CD4-positive, alpha-beta T cell treated with Interferon alpha-2 for 1 hour (primary cell): ENCODE data around the gene ABCA13.

Source experiments
- DNase-seq, 2 donors: peaks; one replicate each; pipeline ENCODE4 v3.0.0-alpha.2; 2020 to 2022

ABCA13 gene

DNA sequence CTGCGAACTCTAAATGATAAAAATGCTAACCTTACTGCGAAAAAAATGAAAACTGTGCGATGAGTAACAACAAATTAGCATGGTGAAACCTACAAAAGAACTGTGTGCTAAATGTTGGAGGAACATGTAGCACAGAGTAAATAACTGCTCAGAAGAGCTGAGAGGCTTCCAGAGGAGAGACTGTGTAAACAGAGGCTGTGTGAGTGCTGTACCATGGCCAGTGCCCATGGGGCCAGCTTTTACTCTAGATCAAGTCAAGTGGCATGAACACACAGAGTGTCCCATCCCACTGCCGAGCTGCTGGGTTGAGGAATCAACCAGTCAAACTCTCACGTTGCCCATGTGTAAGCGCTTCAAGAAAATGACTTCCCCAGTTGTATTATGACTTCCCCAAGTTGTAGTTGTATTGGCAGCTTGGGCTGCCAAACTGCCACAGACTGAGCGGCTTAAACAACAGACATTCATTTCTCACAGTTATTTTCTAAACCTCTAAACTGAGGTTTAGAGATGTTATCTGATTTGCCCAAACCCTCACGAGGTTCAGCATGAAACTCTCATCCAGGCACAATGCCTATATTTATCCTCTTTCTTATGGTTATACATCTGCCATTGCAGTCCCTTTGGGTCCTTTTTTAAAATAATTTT, 270.7 kb downstream of the ABCA13 start:
- no peak for DNase-seq

DNA sequence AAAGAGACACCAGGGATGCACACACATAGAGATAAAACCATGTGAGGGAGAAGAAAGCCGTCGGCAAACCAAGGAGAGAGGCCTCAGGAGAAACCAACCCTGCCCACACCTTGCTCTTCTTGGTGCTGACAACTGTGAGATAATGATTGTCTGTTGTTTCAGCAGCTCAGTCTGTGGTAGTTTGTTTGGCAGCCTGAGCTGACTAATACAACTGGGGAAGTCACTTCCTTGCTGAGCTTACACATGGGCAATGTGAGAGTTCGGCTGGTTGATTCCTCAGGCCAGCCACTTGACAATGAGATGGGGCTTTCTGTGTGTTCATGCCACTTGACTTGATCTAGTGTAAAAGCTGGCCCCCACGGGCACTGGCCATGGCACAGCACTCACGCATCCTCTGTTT, 271.8 kb downstream of the ABCA13 start:
- DNase-seq: no peak

DNA sequence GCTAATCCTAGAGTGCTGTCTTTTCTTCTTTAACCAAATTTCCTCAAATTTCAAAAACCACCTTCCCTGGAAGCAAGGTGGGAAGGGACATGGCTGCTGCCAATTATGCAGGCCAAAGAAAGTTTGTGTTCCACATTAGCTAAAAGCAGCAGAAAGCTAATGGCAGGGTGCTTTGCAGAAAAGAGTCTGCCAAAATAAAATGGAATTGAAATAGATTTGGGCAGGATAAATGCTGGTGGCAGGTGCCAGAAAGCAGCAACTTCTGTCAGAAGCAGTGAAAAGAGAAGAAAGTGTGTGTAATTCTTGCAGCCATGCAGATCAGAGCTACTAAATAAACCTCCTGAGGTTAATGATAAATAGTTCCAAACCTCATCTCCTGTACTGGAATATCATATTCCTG, 275.5 kb downstream of the ABCA13 start:
- DNase-seq: no peak

DNA sequence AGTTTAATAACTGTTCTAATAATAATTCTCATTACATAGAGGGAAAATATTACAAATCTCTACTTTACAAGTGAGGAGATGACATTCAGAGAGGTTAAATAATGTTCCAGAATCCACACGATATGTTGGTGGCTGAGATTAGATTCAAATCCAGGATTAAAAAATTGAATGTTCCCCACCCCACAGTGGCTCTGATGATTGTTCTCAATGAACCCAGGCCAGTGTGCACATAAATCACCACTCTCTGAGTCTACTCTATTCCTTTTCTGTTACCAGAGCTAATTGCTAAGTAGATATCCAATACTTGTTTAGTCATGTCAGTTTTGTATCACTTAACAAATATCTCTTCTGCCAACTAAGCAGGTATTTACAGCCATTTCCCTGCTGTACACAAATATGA, 281.0 kb downstream of the ABCA13 start:
- DNase-seq: no peak

DNA sequence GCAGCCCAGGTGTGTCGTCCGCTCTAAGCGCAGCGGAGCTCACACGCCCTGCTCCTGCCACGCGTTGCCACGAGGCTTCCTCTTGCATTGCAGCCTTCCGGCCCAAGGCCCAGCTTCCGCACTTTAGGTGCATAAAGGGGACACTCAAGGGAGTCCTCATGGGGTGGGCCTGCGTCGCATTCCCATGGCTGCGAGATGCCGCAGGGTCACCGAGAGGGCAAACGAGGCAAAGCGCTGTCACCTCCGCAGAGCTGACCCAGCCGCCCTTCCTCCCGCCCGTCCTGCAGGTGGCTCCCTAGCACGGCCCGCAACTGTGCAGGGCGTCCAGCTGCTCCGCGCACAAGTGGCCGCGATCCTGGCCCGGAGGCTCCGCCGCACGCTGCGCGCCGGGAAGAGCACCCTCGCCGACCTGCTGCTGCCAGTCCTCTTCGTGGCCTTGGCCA, 283.5 kb downstream of the ABCA13 start:
- DNase-seq: no peak

DNA sequence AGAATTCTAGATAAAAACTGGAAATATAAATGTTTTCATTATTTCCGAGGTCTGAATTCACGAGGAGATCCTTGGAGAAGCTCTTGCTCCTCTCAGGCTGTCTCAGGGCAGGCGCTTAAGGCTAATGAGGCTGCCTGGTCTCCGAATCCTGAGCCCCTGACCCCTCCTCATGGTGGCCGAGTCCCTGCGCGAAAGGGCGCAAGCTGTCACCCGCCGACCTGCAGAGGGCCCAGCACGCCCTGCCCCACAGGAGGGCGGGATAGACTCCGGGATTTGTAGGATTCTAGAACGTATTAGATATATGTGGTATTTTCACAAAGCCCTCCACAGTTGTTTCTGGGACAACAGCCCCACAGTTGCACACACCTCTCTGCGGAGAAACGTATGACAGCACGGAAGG, 284.1 kb downstream of the ABCA13 start:
- DNase-seq: no peak

DNA sequence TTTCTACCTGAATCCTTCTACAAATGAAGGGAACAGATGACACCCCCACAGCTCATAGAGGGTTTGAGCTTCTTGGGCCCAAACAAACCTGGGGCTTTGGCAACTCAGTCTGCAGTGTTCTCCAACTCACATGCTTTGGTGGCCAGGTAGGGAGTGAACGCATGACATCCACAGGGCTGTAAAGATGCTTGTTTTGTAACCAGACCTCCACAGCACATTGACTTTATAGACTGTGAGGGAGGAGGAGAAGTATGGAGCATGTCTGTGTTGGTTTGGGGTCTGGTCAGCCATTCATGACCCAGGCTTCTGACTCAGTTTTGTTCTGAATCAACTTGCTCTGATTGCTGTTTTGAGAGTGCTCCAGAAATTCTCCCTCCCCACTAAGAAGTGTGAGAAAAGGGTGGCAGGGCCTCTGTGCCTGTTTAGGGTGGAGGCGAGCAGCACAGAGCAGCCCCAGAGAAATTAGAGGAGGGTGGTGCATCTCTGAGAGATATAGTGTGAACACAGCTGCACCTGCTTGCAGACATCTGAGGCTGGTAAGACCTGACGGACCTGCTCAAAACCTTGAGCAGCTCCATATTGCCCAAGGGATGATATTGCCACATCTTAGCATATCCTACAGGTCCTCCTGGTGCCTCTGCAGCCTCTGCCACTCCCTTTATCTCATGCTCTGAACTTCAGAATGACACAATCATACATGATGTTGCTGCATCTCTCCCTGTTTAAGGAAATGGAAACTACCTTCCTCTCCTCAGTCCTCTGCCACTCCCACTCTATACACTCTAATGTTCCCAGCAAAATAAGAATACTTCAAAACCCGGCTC, 287.7 kb downstream of the ABCA13 start:
- no peak for DNase-seq

DNA sequence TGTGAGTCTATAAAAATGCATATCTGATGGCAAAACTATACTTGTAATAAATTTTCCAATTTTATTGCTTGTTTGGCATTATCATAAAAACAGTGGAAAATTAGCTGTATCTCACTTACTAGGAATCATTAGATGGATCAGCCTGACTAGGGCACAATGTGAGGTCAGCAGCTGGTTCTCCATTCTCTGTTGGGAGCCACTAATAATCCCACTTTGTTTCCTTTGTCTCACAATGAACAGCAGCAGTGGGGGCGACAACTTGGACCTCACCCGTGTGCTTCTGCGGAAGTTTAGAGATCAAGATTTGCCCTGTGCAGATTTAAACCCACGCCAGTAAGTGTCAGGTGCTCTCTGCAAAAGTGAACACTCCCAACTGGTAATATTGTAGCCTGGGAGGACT, 295.5 kb downstream of the ABCA13 start:
- no peak for DNase-seq

DNA sequence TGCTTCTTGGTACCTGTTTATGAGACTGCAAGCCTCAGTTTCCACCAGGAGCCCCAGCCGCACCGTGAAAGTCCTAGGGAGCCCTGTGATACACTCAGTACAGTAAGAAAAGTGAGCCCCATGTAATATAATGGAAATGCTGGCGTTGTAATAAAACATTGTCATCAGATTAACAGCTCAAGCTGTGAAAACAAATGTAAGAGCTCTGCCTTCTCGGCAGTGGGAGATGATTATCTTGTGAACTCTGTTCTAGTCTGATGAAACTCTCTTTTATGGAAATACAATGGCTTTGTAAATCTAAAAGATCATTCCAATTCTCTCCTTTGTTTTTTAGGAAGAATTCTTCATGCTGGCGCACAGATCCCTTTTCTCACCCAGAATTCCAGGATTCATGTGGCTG, 299.9 kb downstream of the ABCA13 start:
- DNase-seq: no peak

DNA sequence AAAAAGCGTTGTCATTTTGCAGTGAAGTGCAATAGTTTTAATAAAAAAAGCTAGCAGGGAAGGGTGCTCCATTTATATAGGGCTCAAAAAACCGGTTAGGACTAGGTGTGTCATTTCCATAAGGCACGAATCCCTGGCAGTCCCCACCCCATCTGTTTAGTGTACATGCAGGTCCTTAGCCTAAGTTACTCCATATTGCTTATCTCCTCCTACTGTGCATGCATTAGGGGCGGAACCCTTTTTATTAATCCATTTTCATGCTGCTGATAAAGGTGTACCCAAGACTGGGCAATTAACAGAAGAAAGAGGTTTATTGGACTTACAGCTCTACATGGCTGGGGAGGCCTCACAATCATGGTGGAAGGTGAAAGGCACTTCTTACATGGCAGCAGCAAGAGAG, 301.4 kb downstream of the ABCA13 start:
- no peak for DNase-seq

DNA sequence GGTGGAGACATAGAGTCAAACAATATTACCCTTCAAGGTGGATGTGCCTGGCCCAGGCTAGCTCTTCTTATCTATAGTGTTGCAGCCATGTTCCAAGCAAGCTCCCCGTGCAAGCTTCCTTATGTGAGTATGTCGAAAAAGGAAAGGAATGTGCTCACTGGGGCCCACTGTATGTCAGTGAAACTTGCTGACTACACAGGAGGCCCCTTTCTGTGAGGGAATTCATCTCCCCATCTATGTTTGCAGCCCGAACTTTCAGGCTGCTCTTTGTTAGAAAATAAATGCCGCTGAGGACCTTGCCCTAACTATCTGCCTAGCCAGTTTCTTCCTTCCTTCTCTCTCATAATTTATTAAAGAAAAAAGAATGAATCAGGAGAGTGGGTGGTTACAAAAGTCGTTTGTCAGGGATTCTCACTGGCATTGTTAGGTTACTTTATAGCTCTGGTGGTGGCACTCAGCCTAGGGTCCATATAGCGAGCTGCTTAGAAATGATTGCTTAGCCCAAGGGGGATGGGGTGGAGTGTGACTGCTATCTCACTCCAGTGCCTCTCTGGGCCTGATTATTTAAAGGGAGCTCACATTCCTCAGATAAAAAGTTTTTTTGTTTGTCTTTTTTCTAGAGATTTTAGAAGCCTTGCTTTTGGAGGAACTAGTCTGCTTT, 302.1 kb downstream of the ABCA13 start:
- no peak for DNase-seq

DNA sequence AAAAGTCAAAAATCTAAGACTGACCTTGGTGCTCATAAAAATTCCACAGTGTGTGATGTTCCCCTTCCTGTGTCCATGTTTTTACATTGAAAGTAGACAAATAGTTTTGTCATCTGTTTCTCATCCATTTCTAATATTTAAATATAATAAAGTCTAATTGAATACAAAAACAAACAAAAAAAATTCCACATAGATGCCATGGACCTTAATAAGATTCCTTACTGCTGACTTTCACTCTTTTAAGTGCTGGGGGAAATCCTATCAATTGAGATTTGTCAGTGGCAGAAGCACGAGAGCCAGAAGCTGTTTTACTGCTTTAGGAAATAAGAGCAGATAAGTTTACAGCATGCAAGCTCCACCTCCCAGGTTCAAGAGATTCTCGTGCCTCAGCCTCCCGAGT, 310.0 kb downstream of the ABCA13 start:
- no peak for DNase-seq

DNA sequence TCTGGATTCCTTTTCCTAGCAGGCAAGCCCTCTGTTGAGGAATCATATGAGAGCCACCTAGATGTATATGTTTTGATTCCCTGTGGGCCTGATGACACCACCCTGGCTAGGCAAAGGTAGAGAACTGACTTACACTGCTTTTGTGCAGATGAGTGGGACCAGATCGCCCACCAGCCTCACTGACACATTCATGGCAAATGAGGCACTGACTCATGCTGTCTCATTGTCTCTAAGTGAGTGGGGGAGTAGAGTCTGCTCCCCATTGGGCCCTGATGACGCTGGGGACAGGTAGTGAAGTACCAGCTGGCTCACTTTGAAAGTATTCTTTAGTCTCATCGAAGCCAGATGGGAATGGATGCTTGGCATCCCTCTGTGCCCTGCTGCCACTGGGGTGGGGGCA, 326.3 kb downstream of the ABCA13 start:
- no peak for DNase-seq

DNA sequence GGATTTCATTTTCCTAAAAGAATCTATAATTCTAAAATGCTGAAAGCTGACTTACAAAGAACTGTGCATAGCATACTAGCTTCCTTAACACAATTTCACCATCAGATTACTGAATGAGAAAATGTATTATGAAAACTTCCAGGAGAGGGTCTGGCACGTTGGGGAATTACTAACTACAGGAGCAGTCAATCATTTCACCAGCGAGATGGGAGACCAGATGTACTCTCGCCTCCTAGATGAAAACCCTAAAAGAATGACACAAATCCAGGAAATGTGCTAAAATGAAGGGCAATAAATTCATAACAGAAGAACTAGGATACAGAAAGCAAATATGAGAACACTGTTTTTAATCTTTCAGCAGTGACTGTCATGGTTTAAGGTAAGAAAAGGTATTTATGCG, 330.8 kb downstream of the ABCA13 start:
- DNase-seq: no peak

DNA sequence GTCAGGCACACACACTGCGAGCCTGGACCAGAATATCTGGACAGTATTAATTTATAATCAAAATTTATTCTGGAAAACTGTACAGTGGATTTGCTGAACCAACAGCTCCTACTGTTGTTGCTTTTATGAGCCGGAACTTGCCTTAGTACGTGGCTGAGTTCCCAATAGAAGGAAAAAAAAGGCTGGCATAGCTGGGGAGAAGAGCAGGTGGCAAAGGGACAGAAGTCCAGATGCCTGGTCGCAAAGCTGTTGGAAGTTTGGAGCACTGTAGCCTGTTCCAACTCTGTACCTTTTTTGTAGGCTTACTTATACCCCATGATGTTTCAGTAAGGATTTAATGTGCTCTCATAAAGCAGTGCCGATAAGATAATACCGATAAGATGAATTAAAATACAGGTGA, 333.8 kb downstream of the ABCA13 start:
- no peak for DNase-seq

DNA sequence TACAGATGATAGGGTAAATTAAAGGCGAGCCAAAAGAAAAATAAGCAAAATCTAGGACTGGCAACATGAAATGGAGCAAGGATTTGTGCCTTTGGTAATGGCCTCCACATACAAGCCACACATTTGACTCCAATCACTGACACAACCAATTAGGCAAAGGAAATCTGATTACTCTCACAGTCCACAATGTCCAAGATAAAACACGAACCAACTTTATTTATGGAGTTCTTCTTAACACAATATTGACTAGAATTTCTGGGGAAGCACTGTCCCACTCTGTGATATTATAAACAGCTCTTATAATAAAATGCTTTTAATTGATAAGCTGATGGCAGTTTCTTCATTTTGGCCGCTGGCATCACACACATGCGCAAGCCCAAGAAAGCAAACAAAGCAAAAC, 334.2 kb downstream of the ABCA13 start:
- DNase-seq: no peak

DNA sequence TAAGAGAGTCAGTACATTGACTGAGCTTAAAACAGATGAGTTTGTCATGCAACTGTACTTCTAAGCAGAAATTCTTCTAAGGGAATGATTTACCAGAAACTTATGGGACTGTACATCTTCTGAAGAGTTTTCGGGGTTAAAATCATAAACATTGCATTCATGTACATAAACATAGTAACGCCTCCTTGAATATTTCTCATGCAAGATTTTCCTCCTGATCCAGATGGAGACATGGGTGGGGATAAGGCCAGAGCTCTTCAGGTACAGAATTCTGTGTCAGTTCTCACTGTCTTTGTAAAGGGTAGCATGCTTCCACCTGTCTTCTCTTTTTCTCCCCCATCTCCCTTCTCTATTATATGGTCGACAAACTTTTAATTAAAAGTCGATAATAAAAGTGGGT, 335.3 kb downstream of the ABCA13 start:
- no peak for DNase-seq

DNA sequence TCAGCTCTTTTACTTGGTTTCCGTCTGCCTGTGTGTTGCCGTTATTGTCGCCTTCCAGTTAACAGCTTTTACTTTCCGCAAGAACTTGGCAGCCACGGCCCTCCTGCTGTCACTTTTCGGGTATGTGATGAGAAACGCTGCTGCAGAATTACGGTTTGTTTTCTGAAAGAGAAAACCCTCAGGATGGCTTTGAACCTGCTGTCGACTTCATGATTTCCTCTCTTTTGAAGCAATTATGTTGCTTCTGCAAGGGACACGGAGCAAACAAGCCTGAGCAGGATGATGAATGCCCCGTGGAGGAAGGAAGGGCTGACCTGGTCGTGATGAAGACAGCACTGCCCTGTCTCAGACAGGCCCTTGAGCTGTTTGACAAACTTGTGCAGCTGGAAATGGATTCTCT, 339.8 kb downstream of the ABCA13 start:
- DNase-seq: no peak

DNA sequence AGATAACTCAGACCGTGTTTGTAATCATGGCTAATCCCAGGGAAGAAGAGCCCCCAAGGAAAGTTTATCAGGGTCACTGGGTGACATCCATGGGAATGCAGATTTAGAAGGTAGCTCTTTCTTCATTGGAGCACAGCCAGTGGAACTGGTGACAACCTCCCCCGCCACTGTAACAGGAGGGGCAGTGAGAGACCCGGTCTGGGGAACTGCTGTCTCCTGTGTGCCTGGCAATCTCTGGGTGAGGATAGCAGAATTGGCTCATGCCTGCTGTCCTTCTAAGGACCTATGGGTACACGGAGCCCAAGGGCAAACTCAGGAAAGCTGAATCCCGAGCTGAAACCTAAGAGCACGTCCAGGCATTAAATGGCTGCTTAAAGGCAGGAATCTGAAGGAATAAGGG, 341.6 kb downstream of the ABCA13 start:
- DNase-seq: no peak

DNA sequence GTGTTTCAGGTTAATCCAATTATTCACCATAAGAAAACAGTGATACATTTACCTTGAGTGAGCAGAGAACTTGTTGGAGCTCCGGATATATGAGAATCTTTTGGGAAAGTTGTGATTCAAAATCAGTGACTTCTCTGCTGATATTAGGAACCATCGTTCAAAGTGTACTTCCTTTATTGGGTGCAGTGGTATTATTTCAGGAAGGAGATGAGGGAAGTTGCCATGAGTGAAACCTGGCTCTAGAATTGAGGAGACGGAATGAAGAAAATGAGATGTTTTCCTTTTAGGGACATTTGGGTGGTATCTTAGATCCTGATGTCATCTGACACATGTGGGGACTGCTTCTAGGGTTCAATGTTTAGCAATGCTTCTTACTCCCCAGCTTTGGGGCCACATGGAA, 343.9 kb downstream of the ABCA13 start:
- DNase-seq: no peak

DNA sequence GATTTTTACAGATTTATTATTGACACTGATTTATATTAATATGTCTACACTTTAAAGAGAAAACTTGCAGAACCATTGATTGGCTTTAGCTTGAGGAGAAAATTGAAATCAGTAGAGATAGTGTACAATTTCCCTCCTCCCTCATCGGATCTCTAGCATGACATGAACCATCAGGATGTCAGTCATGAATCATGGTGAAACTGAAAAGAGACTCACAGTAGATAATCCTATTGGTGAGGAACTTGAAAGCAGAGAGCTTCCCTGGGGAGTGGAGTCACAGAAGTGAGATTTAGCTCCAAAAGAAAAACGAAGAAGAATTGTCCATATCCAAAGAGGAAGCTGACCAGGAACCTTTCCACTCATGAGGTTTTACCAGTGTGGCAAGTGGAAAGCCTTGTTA, 346.8 kb downstream of the ABCA13 start:
- no peak for DNase-seq

DNA sequence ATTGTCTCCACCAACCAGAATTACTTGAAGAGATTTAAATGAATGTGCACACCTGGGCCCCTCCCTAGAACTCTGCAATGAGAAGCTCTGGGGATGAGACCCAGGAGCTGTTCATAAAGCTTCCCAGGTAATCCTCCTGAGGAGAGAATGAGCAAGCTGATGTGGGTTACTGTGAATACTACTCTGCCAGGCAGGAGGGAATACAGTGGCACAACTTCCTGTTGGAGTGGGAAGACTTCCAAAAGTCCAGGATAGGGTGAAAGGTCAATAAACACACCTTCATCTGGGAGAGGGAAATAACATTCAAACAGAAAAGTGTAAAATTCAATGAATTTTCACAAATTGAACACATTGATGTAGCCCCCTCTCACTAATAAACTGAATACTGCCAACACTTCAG, 351.4 kb downstream of the ABCA13 start:
- DNase-seq: no peak

DNA sequence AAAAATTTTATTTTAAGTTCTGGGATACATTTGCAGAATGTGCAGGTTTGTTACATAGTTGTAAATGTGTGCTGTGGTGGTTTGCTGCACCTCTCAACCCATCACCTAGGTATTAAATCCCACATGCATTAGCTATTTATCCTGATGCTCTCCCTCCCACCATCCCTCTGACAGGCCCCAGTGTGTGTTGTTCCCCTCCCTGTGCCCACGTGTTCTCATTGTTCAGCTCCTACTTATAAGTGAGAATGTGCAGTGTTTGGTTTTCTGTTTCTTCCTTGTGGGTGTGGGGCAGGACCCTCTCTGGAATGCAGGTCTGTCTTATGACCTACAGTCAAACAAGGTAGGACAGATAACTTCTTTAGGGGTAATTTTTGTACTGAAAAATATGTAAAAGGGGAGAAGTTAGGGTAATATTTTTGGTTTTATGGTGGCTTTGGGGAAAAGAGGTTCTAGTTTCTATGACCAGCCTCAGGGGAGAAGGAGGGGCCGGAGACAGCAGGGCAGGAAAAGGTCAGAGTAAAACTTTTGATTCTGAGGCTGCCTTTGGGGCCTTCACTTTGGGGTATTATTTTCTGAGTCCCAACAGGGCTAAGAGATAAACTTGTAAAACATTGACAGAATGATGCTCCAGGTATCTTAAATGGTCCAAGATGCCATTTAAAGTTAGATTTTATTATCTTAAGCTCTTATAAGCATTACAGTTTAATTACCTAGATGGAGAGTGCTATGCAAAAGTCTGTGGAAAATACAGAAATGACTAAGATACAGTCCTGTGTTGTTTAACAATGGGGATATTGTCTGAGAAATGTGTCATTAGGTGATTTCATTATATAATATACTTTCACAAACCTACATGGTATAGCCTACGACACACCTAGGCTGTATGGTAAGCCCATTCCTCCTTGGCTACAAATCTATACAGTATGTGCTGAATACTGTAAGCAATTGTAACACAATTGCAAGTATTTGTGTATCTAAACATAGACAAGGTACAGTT, 354.8 kb downstream of the ABCA13 start:
- DNase-seq: no peak
